ENCODE measurements around the gene APOBR.

APOBR gene

GRCh38 chr16:28491230-28491969, 3.0 kb upstream of the APOBR start:
- H3K36me3 ChIP-seq (ENCODE audit: control insufficient read depth in 1 of 2, insufficient read depth in 2 of 2, low read length in 2 of 2): peaks cover 0 to 18% of the 10 kb centered on the region in 2 donors
- H3K27ac ChIP-seq (ENCODE audit: low read depth, low read length): peak overlapping the region; percentile 88
- H3K4me1 ChIP-seq (ENCODE audit: control insufficient read depth in 1 of 2, insufficient read depth in 2 of 2, low read length in 2 of 2): peaks cover 0 to 11% of the 10 kb centered on the region in 2 donors
- peak overlapping the region; percentile 88 to 91 for H3K4me3 ChIP-seq (ENCODE audit: low read depth in 1 of 2, low read length in 2 of 2)
- H3K9ac ChIP-seq (ENCODE audit: low read depth in 1 of 2, low read length in 2 of 2): peak overlapping the region; percentile 87 to 95
- no peaks in the 10 kb centered on the region for H3K27me3 ChIP-seq (ENCODE audit: control insufficient read depth in 1 of 2, insufficient read depth in 2 of 2, low read length in 2 of 2)
- H3K9me3 ChIP-seq (ENCODE audit: control insufficient read depth in 1 of 2, low read length in 2 of 2): no peaks in the 10 kb centered on the region

- Histone ChIP-seq H3K4me3 (ENCODE audit: low read depth in 1 of 2, low read length in 2 of 2) (peak within 1 kb of the TSS; percentile 88 to 91), H3K4me1 (ENCODE audit: control insufficient read depth in 1 of 2, insufficient read depth in 2 of 2, low read length in 2 of 2) (peaks cover 0 to 15% of the 10 kb centered on the region in 2 donors), H3K9ac (ENCODE audit: low read depth in 1 of 2, low read length in 2 of 2) (peak within 1 kb of the TSS; percentile 87 to 95), H3K36me3 (ENCODE audit: control insufficient read depth in 1 of 2, insufficient read depth in 2 of 2, low read length in 2 of 2) (peaks cover 0 to 15% of the 10 kb centered on the region in 2 donors), H3K9me3 (ENCODE audit: control insufficient read depth in 1 of 2, low read length in 2 of 2) (no peaks in the 10 kb centered on the region), H3K27me3 (ENCODE audit: control insufficient read depth in 1 of 2, insufficient read depth in 2 of 2, low read length in 2 of 2) (no peaks in the 10 kb centered on the region), H3K27ac (ENCODE audit: low read depth, low read length) (peak within 1 kb of the TSS; percentile 88)
Observed at GRCh38 chr16:28491970-28492474, 2.4 kb upstream of the APOBR start, which contains the start of gene CLN3. Gene CLN3, minus strand, starts transcription at chr16:28492074. Its CDS starts 315 bp downstream, at chr16:28491759.

- no peaks in the 10 kb centered on the region for H3K27me3 ChIP-seq (ENCODE audit: control insufficient read depth in 1 of 2, insufficient read depth in 2 of 2, low read length in 2 of 2)
- H3K9me3 ChIP-seq (ENCODE audit: control insufficient read depth in 1 of 2, low read length in 2 of 2): no peaks in the 10 kb centered on the region
- H3K36me3 ChIP-seq (ENCODE audit: control insufficient read depth in 1 of 2, insufficient read depth in 2 of 2, low read length in 2 of 2): peaks cover 0 to 14% of the 10 kb centered on the region in 2 donors
- peaks cover 0 to 19% of the 10 kb centered on the region in 2 donors for H3K4me1 ChIP-seq (ENCODE audit: control insufficient read depth in 1 of 2, insufficient read depth in 2 of 2, low read length in 2 of 2)
- H3K27ac ChIP-seq (ENCODE audit: low read depth, low read length): peak overlapping the region; percentile 88
- H3K4me3 ChIP-seq (ENCODE audit: low read depth in 1 of 2, low read length in 2 of 2): peak overlapping the region; percentile 88 to 91
- H3K9ac ChIP-seq (ENCODE audit: low read depth in 1 of 2, low read length in 2 of 2): peak overlapping the region in 1 of 2 donors; percentile 95
Observed at GRCh38 chr16:28492511-28492910, 1.9 kb upstream of the APOBR start.

- Histone ChIP-seq H3K9me3 (ENCODE audit: control insufficient read depth in 1 of 2, low read length in 2 of 2) (no peaks in the 10 kb centered on the region), H3K27me3 (ENCODE audit: control insufficient read depth in 1 of 2, insufficient read depth in 2 of 2, low read length in 2 of 2) (no peaks in the 10 kb centered on the region), H3K4me3 (ENCODE audit: low read depth in 1 of 2, low read length in 2 of 2) (peak overlapping the region; percentile 48 to 60), H3K4me1 (ENCODE audit: control insufficient read depth in 1 of 2, insufficient read depth in 2 of 2, low read length in 2 of 2) (peaks cover 0 to 19% of the 10 kb centered on the region in 2 donors), H3K36me3 (ENCODE audit: control insufficient read depth in 1 of 2, insufficient read depth in 2 of 2, low read length in 2 of 2) (no peaks in the 10 kb centered on the region), H3K27ac (ENCODE audit: low read depth, low read length) (peak overlapping the region; percentile 69), H3K9ac (ENCODE audit: low read depth in 1 of 2, low read length in 2 of 2) (peak overlapping the region; percentile 53 to 54)
Observed at GRCh38 chr16:28495098-28495793, 803 bp downstream of the APOBR start.

- Histone ChIP-seq H3K27ac (ENCODE audit: low read depth, low read length) (no peak overlapping the region), H3K9ac (ENCODE audit: low read depth in 1 of 2, low read length in 2 of 2) (peak overlapping the region; percentile 53 to 54), H3K36me3 (ENCODE audit: control insufficient read depth in 1 of 2, insufficient read depth in 2 of 2, low read length in 2 of 2) (no peaks in the 10 kb centered on the region), H3K9me3 (ENCODE audit: control insufficient read depth in 1 of 2, low read length in 2 of 2) (no peaks in the 10 kb centered on the region), H3K4me1 (ENCODE audit: control insufficient read depth in 1 of 2, insufficient read depth in 2 of 2, low read length in 2 of 2) (peaks cover 0 to 19% of the 10 kb centered on the region in 2 donors), H3K27me3 (ENCODE audit: control insufficient read depth in 1 of 2, insufficient read depth in 2 of 2, low read length in 2 of 2) (no peaks in the 10 kb centered on the region), H3K4me3 (ENCODE audit: low read depth in 1 of 2, low read length in 2 of 2) (peak overlapping the region; percentile 48 to 60)
Observed at GRCh38 chr16:28495795-28496749, 1.6 kb downstream of the APOBR start.

GRCh38 chr16:28496844-28497243, 2.4 kb downstream of the APOBR start:
- Histone ChIP-seq H3K9me3 (ENCODE audit: control insufficient read depth in 1 of 2, low read length in 2 of 2) (no peaks in the 10 kb centered on the region), H3K27me3 (ENCODE audit: control insufficient read depth in 1 of 2, insufficient read depth in 2 of 2, low read length in 2 of 2) (no peaks in the 10 kb centered on the region), H3K9ac (ENCODE audit: low read depth in 1 of 2, low read length in 2 of 2) (no peak overlapping the region), H3K4me1 (ENCODE audit: control insufficient read depth in 1 of 2, insufficient read depth in 2 of 2, low read length in 2 of 2) (peaks cover 0 to 16% of the 10 kb centered on the region in 2 donors), H3K27ac (ENCODE audit: low read depth, low read length) (no peak overlapping the region), H3K36me3 (ENCODE audit: control insufficient read depth in 1 of 2, insufficient read depth in 2 of 2, low read length in 2 of 2) (no peaks in the 10 kb centered on the region), H3K4me3 (ENCODE audit: low read depth in 1 of 2, low read length in 2 of 2) (no peak overlapping the region)

GRCh38 chr16:28497386-28497785, 2.9 kb downstream of the APOBR start:
- no peak overlapping the region for H3K27ac ChIP-seq (ENCODE audit: low read depth, low read length)
- H3K4me1 ChIP-seq (ENCODE audit: control insufficient read depth in 1 of 2, insufficient read depth in 2 of 2, low read length in 2 of 2): peaks cover 0 to 16% of the 10 kb centered on the region in 2 donors
- H3K36me3 ChIP-seq (ENCODE audit: control insufficient read depth in 1 of 2, insufficient read depth in 2 of 2, low read length in 2 of 2): no peaks in the 10 kb centered on the region
- H3K27me3 ChIP-seq (ENCODE audit: control insufficient read depth in 1 of 2, insufficient read depth in 2 of 2, low read length in 2 of 2): no peaks in the 10 kb centered on the region
- no peaks in the 10 kb centered on the region for H3K9me3 ChIP-seq (ENCODE audit: control insufficient read depth in 1 of 2, low read length in 2 of 2)
- H3K9ac ChIP-seq (ENCODE audit: low read depth in 1 of 2, low read length in 2 of 2): no peak overlapping the region
- no peak overlapping the region for H3K4me3 ChIP-seq (ENCODE audit: low read depth in 1 of 2, low read length in 2 of 2)

- no peak overlapping the region for H3K27ac ChIP-seq (ENCODE audit: low read depth, low read length)
- no peaks in the 10 kb centered on the region for H3K27me3 ChIP-seq (ENCODE audit: control insufficient read depth in 1 of 2, insufficient read depth in 2 of 2, low read length in 2 of 2)
- peaks cover 0 to 16% of the 10 kb centered on the region in 2 donors for H3K4me1 ChIP-seq (ENCODE audit: control insufficient read depth in 1 of 2, insufficient read depth in 2 of 2, low read length in 2 of 2)
- no peak overlapping the region for H3K9ac ChIP-seq (ENCODE audit: low read depth in 1 of 2, low read length in 2 of 2)
- no peak overlapping the region for H3K4me3 ChIP-seq (ENCODE audit: low read depth in 1 of 2, low read length in 2 of 2)
- H3K36me3 ChIP-seq (ENCODE audit: control insufficient read depth in 1 of 2, insufficient read depth in 2 of 2, low read length in 2 of 2): no peaks in the 10 kb centered on the region
- H3K9me3 ChIP-seq (ENCODE audit: control insufficient read depth in 1 of 2, low read length in 2 of 2): no peaks in the 10 kb centered on the region
Observed at GRCh38 chr16:28497861-28498599, 3.6 kb downstream of the APOBR start.

GRCh38 chr16:28498666-28499381, 4.4 kb downstream of the APOBR start:
- Histone ChIP-seq H3K4me3 (ENCODE audit: low read depth in 1 of 2, low read length in 2 of 2) (no peak overlapping the region), H3K27me3 (ENCODE audit: control insufficient read depth in 1 of 2, insufficient read depth in 2 of 2, low read length in 2 of 2) (no peaks in the 10 kb centered on the region), H3K9me3 (ENCODE audit: control insufficient read depth in 1 of 2, low read length in 2 of 2) (no peaks in the 10 kb centered on the region), H3K9ac (ENCODE audit: low read depth in 1 of 2, low read length in 2 of 2) (no peak overlapping the region), H3K36me3 (ENCODE audit: control insufficient read depth in 1 of 2, insufficient read depth in 2 of 2, low read length in 2 of 2) (no peaks in the 10 kb centered on the region), H3K4me1 (ENCODE audit: control insufficient read depth in 1 of 2, insufficient read depth in 2 of 2, low read length in 2 of 2) (peaks cover 0 to 16% of the 10 kb centered on the region in 2 donors), H3K27ac (ENCODE audit: low read depth, low read length) (no peak overlapping the region)

Data from duodenal mucosa (tissue), 2 donors.